C1 segment of cervical spinal cord (tissue), 14 donors: ENCODE results near the gene SRGAP2B.
"Not testable (repeated sequence)": the region's sequence is repeated elsewhere in the genome, so short reads cannot be mapped to it uniquely, and the experiment has no call there.

Experiments
- DNase-seq, 14 donors: peaks; one replicate each; lab custom pipeline; 2025; lab: John Stamatoyannopoulos, UW

Gene SRGAP2B

GRCh38 chr1:145095284-145096057, at the start of gene SRGAP2B, which contains the start of gene FAM72D:
TSS of gene SRGAP2B (minus strand) at chr1:145095328. CDS start at chr1:145092901, 2,427 bp downstream.
TSS of gene FAM72D (plus strand) at chr1:145095974. CDS start at chr1:145096848, 874 bp downstream.
- not testable (repeated sequence) for DNase-seq

GRCh38 chr1:145144264-145144913, 49.3 kb upstream of the SRGAP2B start:
- not testable (repeated sequence) for DNase-seq

GRCh38 chr1:145140549-145140948, 45.4 kb upstream of the SRGAP2B start:
- DNase-seq: not testable (repeated sequence)

GRCh38 chr1:145134476-145134875, 39.3 kb upstream of the SRGAP2B start:
- DNase-seq: not testable (repeated sequence)

- not testable (repeated sequence) for DNase-seq
Measured at GRCh38 chr1:145128697-145129469, 33.8 kb upstream of the SRGAP2B start.

GRCh38 chr1:145127144-145127543, 32.0 kb upstream of the SRGAP2B start:
- not testable (repeated sequence) for DNase-seq

- not testable (repeated sequence) for DNase-seq
Measured at GRCh38 chr1:145125112-145125511, 30.0 kb upstream of the SRGAP2B start.

GRCh38 chr1:145123992-145124641, 29.0 kb upstream of the SRGAP2B start:
- DNase-seq: not testable (repeated sequence)

GRCh38 chr1:145123062-145123395, 27.9 kb upstream of the SRGAP2B start:
- not testable (repeated sequence) for DNase-seq

GRCh38 chr1:145122344-145123061, 27.4 kb upstream of the SRGAP2B start:
- not testable (repeated sequence) for DNase-seq

GRCh38 chr1:145119842-145120241, 24.7 kb upstream of the SRGAP2B start:
- DNase-seq: not testable (repeated sequence)

- DNase-seq: not testable (repeated sequence)
Measured at GRCh38 chr1:145115587-145116493, 20.7 kb upstream of the SRGAP2B start.

- DNase-seq: not testable (repeated sequence)
Measured at GRCh38 chr1:145114560-145115057, 19.5 kb upstream of the SRGAP2B start.

- DNase-seq: not testable (repeated sequence)
Measured at GRCh38 chr1:145112703-145113102, 17.6 kb upstream of the SRGAP2B start.

GRCh38 chr1:145111674-145112073, 16.5 kb upstream of the SRGAP2B start:
- DNase-seq: not testable (repeated sequence)

- not testable (repeated sequence) for DNase-seq
Measured at GRCh38 chr1:145103294-145103693, 8.2 kb upstream of the SRGAP2B start.

- DNase-seq: not testable (repeated sequence)
Measured at GRCh38 chr1:145101725-145102124, 6.6 kb upstream of the SRGAP2B start.

- DNase-seq: not testable (repeated sequence)
Measured at GRCh38 chr1:145094655-145095211, 395 bp downstream of the SRGAP2B start.

GRCh38 chr1:145093517-145094149, 1.5 kb downstream of the SRGAP2B start:
- not testable (repeated sequence) for DNase-seq
